CD4-positive, alpha-beta T cell (primary cell): ENCODE results near the gene CUEDC1. TPM values are rescaled to one million over a fixed set of nuclear protein-coding genes. Genes with fewer than 3 reads are reported as not detected.

Source experiments
- ATAC-seq: fragments of 200-7000 bp; cut with Tn5 transposase; one replicate; pipeline ENCODE4 v1.10.0; 2022; ENCODE audit warnings: mild to moderate bottlenecking; ENCODE audit not compliant: poor library complexity
- CTCF ChIA-PET: fragments of 350-600 bp; sonication (Branson Sonifier 250); formaldehyde crosslinking; loops from one replicate; lab custom pipeline; 2021; ENCODE audit warnings: antibody characterized with exemption, inconsistent platforms; lab: Charles Lee
- POLR2A ChIA-PET: fragments of 350-600 bp; sonication (Branson Sonifier 250); formaldehyde crosslinking; loops from one replicate; lab custom pipeline; 2021; ENCODE audit warnings: antibody characterized with exemption, inconsistent platforms; lab: Charles Lee
- DNase-seq, 14 experiments: peaks; one replicate each; pipeline ENCODE4 v3.0.0-alpha.2; 2013 to 2020; ENCODE audit warnings: mixed read lengths in 2 of 14
- H3K27ac ChIP-seq, 2 donors: one replicate each; pipeline versions ENCODE4 v1.5.1 to v1.7.0; 2013; ENCODE audit warnings: low read length in 2 of 2, low read depth in 1 of 2, mild to moderate bottlenecking in 1 of 2
- H3K27me3 ChIP-seq, 2 experiments: 1 replicate in 1 of 2; 2 replicates in 1 of 2; pipeline versions ENCODE4 v1.6.1 to v1.7.0; 2013; ENCODE audit warnings: low read length in 2 of 2, control low read depth in 1 of 2, mild to moderate bottlenecking in 1 of 2, moderate library complexity in 1 of 2; ENCODE audit not compliant: insufficient read depth in 2 of 2, control insufficient read depth in 1 of 2
- H3K36me3 ChIP-seq: one replicate; pipeline ENCODE4 v1.6.1; 2013; ENCODE audit warnings: low read length, control low read depth; ENCODE audit not compliant: insufficient read depth
- H3K4me1 ChIP-seq: one replicate; pipeline ENCODE4 v1.6.1; 2013; ENCODE audit warnings: low read length, control low read depth; ENCODE audit not compliant: insufficient read depth
- H3K4me3 ChIP-seq: one replicate; pipeline ENCODE4 v1.5.1; 2013; ENCODE audit warnings: mild to moderate bottlenecking, low read length, moderate library complexity
- H3K9me3 ChIP-seq, 2 experiments: 1 replicate in 1 of 2; 2 replicates in 1 of 2; pipeline versions ENCODE4 v1.6.1 to v1.7.0; 2013; ENCODE audit warnings: low read length in 2 of 2, mild to moderate bottlenecking in 2 of 2, control low read depth in 1 of 2, moderate library complexity in 1 of 2; ENCODE audit not compliant: control insufficient read depth in 1 of 2, insufficient read depth in 1 of 2
- H3K27ac Mint-ChIP-seq: one replicate; pipeline ENCODE4 v1.8.0; 2020; ENCODE audit warnings: mixed read lengths
- H3K27me3 Mint-ChIP-seq: one replicate; pipeline ENCODE4 v1.8.0; 2021; ENCODE audit warnings: mixed read lengths
- H3K36me3 Mint-ChIP-seq: one replicate; pipeline ENCODE4 v1.8.0; 2021; ENCODE audit warnings: low read depth, mixed read lengths
- H3K4me1 Mint-ChIP-seq: one replicate; pipeline ENCODE4 v1.8.0; 2021; ENCODE audit warnings: low read depth, mixed read lengths
- H3K4me3 Mint-ChIP-seq: one replicate; pipeline ENCODE4 v1.8.0; 2020; ENCODE audit warnings: mild to moderate bottlenecking, mixed read lengths
- H3K9me3 Mint-ChIP-seq: one replicate; pipeline ENCODE4 v1.8.0; 2020; ENCODE audit warnings: mixed read lengths
- CTCF ChIP-seq: fragments of 200-600 bp; IDR thresholded peaks from one replicate; pipeline ENCODE4 v1.8.0; 2022; ENCODE audit warnings: antibody characterized with exemption, mild to moderate bottlenecking
- intact Hi-C, 2 experiments: fragments of 100-400 bp; cut with DNase I in 1 of 2; cut with micrococcal nuclease in 1 of 2; formaldehyde crosslinking; loops; one replicate each; pipeline versions ENCODE4 v1.15.1 to v1.9.0; 2023 to 2025; cut with DNase I, micrococcal nuclease
- total RNA-seq, 174 experiments: library from RNA in 2 of 174; stranded (reverse) in 2 of 174; gene quantifications; one replicate each; pipeline ENCODE4 v1.2.3 and lab custom pipeline; 2021 to 2026

Gene CUEDC1
- total RNA-seq, 2 experiments from 2014 or later: 0.41 to 1.0 TPM

DNA sequence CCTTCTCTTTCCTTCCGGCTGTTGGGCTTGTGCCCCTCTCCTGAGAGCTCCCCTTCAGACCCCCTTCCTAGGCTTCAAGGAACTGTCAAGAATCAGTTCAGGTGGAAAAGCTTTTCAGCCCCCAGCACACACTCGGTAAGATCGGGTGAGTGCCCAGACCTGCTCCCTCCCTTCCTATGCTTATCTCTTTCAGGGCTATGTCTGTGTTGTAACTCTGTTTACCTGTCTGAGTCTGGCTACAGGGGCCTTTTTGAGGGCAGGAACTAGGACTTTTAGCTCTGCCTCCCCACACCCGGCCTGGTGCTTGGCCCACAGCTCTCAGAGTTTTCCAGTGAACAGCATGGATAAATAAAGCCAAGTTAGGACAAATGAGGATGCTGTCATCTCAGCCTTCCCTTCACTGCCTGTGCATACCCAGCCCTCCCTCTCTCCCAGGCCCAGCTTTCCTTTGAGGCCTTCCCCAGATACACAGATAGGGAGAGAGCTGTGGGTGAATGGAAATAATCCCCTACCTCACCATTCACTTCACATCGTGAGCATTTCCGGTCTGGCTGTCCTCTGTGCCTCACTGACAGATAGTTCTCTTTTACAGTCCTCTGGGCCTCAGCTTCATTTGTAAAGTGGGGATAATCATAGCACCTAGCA, 99.7 kb downstream of the CUEDC1 start:
- no peak overlapping the region for H3K27ac ChIP-seq
- intact Hi-C loops: loop anchor here in 1 of 2 experiments (5.0 to 10.0 kb wide), 2 partner anchors 317 to 479 kb away; no protein-coding TSS in a partner anchor
- DNase-seq (no peak), ATAC-seq (no peak)
- H3K27me3 ChIP-seq: peaks cover 0 to 3% of the 10 kb centered on the region in 2 experiments
- CTCF ChIA-PET: interaction anchor here (0.6 kb wide), 1 partner anchor 1635 kb away, joined by 3 read pairs; no protein-coding TSS in a partner anchor
- H3K4me1 ChIP-seq: peaks cover 18% of the 10 kb centered on the region
- H3K9me3 Mint-ChIP-seq: no peaks in the 10 kb centered on the region
- peak overlapping the region; percentile 20 for H3K4me3 Mint-ChIP-seq
- H3K27ac Mint-ChIP-seq: no peak overlapping the region
- peaks cover 6% of the 10 kb centered on the region for H3K27me3 Mint-ChIP-seq
- no peaks in the 10 kb centered on the region for H3K36me3 ChIP-seq
- no peaks in the 10 kb centered on the region for H3K36me3 Mint-ChIP-seq
- POLR2A ChIA-PET: interaction anchor here (0.7 kb wide), 1 partner anchor 241 kb away, joined by 4 read pairs; no protein-coding TSS in a partner anchor
- no peaks in the 10 kb centered on the region for H3K9me3 ChIP-seq
- H3K4me1 Mint-ChIP-seq: peaks cover 16% of the 10 kb centered on the region
- H3K4me3 ChIP-seq: no peak overlapping the region
- TF ChIP-seq CTCF: no peak

DNA sequence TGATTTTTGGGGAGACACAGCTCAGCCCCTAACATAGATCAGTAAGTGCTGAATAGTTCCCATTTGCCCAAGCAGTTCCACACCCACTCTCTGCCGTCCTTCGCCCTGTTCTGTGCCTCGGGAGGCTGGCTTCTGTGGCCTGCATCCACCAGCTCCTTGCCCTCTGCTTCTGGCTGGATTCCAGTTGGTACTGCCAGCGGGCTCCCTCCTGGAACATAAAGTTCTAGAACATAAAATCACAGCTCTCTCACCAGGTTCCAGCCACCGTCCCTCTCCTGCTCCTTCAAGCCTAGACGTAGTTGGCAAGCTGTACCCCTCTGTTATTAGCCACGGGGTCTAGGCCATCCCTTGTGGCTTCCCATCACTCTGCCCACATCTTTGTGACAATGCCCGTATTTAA, 101.5 kb downstream of the CUEDC1 start:
- Mint-ChIP-seq H3K9me3 (no peaks in the 10 kb centered on the region), H3K27me3 (no peaks in the 10 kb centered on the region), H3K27ac (peak overlapping the region; percentile 36), H3K36me3 (peaks cover 15% of the 10 kb centered on the region), H3K4me1 (peaks cover 32% of the 10 kb centered on the region), H3K4me3 (peak overlapping the region; percentile 34)
- Histone ChIP-seq H3K36me3 (peaks cover 1% of the 10 kb centered on the region), H3K27ac (no peak overlapping the region), H3K4me3 (no peak overlapping the region), H3K9me3 (no peaks in the 10 kb centered on the region), H3K27me3 (peaks cover 0 to 2% of the 10 kb centered on the region in 2 experiments), H3K4me1 (peaks cover 31% of the 10 kb centered on the region)
- ChIA-PET POLR2A (interaction anchor here (1.1 kb wide), 1 partner anchor 153 kb away, joined by 4 read pairs; the partner anchor contains the start of gene SRSF1), CTCF (no interaction called here)
- DNase-seq (no peak), ATAC-seq (no peak)
- intact Hi-C loops: loop anchor here in 1 of 2 experiments (1.0 to 10.0 kb wide), 4 partner anchors 228 to 596 kb away; partner anchors contain the start of genes MKS1 and MSI2
- no peak for TF ChIP-seq CTCF

- intact Hi-C loops: loop anchor here in 1 of 2 experiments (1.0 to 10.0 kb wide), 4 partner anchors 228 to 596 kb away; partner anchors contain the start of genes MKS1 and MSI2
- ATAC-seq: no peak
- peak overlapping the region; percentile 34 for H3K4me3 Mint-ChIP-seq
These were observed 102.3 kb downstream of the CUEDC1 start for GRCh38 chr17:57852955-57853328.

More at GRCh38 chr17:57852955-57853328, 102.3 kb downstream of the CUEDC1 start:
- POLR2A ChIA-PET: no interaction called here
- Mint-ChIP-seq H3K36me3 (peaks cover 22% of the 10 kb centered on the region), H3K9me3 (no peaks in the 10 kb centered on the region), H3K4me1 (peaks cover 36% of the 10 kb centered on the region), H3K27me3 (no peaks in the 10 kb centered on the region), H3K27ac (no peak overlapping the region)
- no peak overlapping the region for H3K27ac ChIP-seq
- H3K4me3 ChIP-seq: no peak overlapping the region
- H3K4me1 ChIP-seq: peaks cover 38% of the 10 kb centered on the region
- CTCF ChIA-PET: no interaction called here
- no peak for TF ChIP-seq CTCF
- H3K9me3 ChIP-seq: no peaks in the 10 kb centered on the region
- peaks cover 9% of the 10 kb centered on the region for H3K36me3 ChIP-seq
- DNase-seq: no peak
- H3K27me3 ChIP-seq: no peaks in the 10 kb centered on the region
